Tibial nerve (tissue), 4 donors: Measurements from ENCODE around the gene ZFAND3. TPM values are rescaled to one million over a fixed set of nuclear protein-coding genes. Genes with fewer than 3 reads are reported as not detected.

Experiments used
- DNase-seq, 2 donors: peaks; one replicate each; pipeline ENCODE4 v3.0.0-alpha.2; 2019; ENCODE audit warnings: low spot score in 2 of 2
- H3K27ac ChIP-seq, 4 donors: fragments of 200-600 bp; sonication (generic) in 3 of 4; one replicate each; pipeline ENCODE4 v1.5.1; 2017 to 2019; ENCODE audit warnings: mild to moderate bottlenecking in 1 of 4
- H3K27me3 ChIP-seq, 2 donors: fragments of 200-600 bp; sonication (generic) in 1 of 2; one replicate each; pipeline versions ENCODE4 v1.5.1 to v1.6.0; 2017 to 2019
- H3K36me3 ChIP-seq, 3 donors: fragments of 200-600 bp; sonication (generic); one replicate each; pipeline ENCODE4 v1.5.1; 2018 to 2019
- H3K4me1 ChIP-seq, 4 donors: fragments of 200-600 bp; sonication (generic) in 3 of 4; one replicate each; pipeline ENCODE4 v1.5.1; 2017 to 2019
- H3K4me3 ChIP-seq, 4 donors: fragments of 200-600 bp; sonication (generic) in 3 of 4; one replicate each; pipeline ENCODE4 v1.5.1; 2017 to 2019; ENCODE audit warnings: mild to moderate bottlenecking in 1 of 4, moderate library complexity in 1 of 4
- H3K9me3 ChIP-seq, 4 donors: fragments of 200-600 bp; sonication (generic) in 3 of 4; one replicate each; pipeline ENCODE4 v1.5.1; 2017 to 2019
- EP300 ChIP-seq, 2 donors: sonication (generic); formaldehyde crosslinking; IDR thresholded peaks; one replicate each; pipeline ENCODE4 v1.6.1; 2017; ENCODE audit warnings: antibody characterized with exemption in 2 of 2, mild to moderate bottlenecking in 1 of 2
- POLR2A ChIP-seq, 2 donors: fragments of 450-650 bp; IDR thresholded peaks; one replicate each; pipeline ENCODE4 v1.6.1; 2017; ENCODE audit warnings: antibody characterized with exemption in 2 of 2, mild to moderate bottlenecking in 2 of 2, moderate library complexity in 2 of 2
- WGBS, 2 donors: methylation state at CpG; one replicate each; pipeline ENCODE4 v1.1.5; 2018; 5-methylcytosine and 5-hydroxymethylcytosine counted together
- total RNA-seq, 4 donors: library from RNA; depleted of rRNA; stranded (reverse); fragments of >200 nt; gene quantifications; one replicate each; pipeline ENCODE4 v1.1.0, GENCODE V29; 2016
- TF ChIP-seq, protein P1 (sequence below), 5 experiments: fragments of 200-600 bp in 3 of 5; fragments of 450-650 bp in 2 of 5; sonication (generic) in 3 of 5; IDR thresholded peaks; one replicate each; pipeline ENCODE4 v1.5.1; 2016 to 2019; ENCODE audit warnings: antibody characterized with exemption in 5 of 5, mild to moderate bottlenecking in 3 of 5, moderate library complexity in 2 of 5

ZFAND3 gene
- total RNA-seq, 4 donors from 2014 or later = 30.1 to 47.9 (median 39.1) TPM

DNA sequence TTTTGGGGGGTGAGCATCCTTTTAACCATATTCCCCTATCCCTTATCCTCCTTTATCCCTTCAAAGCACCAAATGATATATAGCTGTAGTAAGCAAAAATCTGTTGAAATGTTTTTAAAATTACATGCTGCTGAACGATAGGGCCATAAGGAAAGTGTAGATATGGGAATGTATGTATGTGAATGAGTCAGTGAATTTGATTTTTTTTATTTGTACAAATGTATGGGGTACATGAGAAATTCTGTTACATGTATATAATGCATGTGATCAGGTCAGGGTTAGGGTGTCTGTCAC lies 327.2 kb downstream of the ZFAND3 start:
- no peak overlapping the region for H3K4me3 ChIP-seq
- DNase-seq = no peak
- H3K9me3 ChIP-seq = no peaks in the 10 kb centered on the region
- TF ChIP-seq EP300 (IDR thresholded peaks at IDR 0.05) = no peak
- TF ChIP-seq, protein P1, sequence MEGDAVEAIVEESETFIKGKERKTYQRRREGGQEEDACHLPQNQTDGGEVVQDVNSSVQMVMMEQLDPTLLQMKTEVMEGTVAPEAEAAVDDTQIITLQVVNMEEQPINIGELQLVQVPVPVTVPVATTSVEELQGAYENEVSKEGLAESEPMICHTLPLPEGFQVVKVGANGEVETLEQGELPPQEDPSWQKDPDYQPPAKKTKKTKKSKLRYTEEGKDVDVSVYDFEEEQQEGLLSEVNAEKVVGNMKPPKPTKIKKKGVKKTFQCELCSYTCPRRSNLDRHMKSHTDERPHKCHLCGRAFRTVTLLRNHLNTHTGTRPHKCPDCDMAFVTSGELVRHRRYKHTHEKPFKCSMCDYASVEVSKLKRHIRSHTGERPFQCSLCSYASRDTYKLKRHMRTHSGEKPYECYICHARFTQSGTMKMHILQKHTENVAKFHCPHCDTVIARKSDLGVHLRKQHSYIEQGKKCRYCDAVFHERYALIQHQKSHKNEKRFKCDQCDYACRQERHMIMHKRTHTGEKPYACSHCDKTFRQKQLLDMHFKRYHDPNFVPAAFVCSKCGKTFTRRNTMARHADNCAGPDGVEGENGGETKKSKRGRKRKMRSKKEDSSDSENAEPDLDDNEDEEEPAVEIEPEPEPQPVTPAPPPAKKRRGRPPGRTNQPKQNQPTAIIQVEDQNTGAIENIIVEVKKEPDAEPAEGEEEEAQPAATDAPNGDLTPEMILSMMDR (IDR thresholded peaks at IDR 0.05) = no peak
- TF ChIP-seq POLR2A (IDR thresholded peaks at IDR 0.05) = no peak
- WGBS, 2 donors = 86 to 87% methylated on average over 1 of the region's 1 CpG
- H3K36me3 ChIP-seq = peaks cover 0 to 12% (median 0%) of the 10 kb centered on the region in 3 donors
- no peaks in the 10 kb centered on the region for H3K27me3 ChIP-seq
- H3K27ac ChIP-seq = no peak overlapping the region
- H3K4me1 ChIP-seq = peaks cover 0 to 26% (median 0%) of the 10 kb centered on the region in 4 donors

DNA sequence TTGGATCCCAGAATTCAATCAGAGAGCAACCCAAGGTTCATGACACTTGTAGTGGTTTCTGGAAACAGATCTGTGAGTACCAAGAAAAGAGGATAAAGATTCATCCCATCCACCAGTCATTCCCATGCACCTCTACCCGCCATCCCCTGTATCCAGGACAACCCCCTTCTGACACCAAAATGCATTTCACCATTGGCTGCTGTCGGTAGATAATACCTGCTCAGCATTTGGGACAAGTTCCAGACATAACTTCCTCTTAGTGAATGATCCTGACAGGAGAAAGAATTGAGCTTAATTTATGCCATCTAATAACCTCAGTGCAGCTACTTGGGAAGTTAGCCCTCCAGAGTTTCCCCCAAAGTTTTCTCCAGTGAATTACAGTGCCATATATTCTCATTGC lies 329.1 kb downstream of the ZFAND3 start:
- H3K9me3 ChIP-seq = no peaks in the 10 kb centered on the region
- WGBS, 2 donors = 89 to 91% methylated on average over 2 of the region's 2 CpGs
- no peak for DNase-seq

DNA sequence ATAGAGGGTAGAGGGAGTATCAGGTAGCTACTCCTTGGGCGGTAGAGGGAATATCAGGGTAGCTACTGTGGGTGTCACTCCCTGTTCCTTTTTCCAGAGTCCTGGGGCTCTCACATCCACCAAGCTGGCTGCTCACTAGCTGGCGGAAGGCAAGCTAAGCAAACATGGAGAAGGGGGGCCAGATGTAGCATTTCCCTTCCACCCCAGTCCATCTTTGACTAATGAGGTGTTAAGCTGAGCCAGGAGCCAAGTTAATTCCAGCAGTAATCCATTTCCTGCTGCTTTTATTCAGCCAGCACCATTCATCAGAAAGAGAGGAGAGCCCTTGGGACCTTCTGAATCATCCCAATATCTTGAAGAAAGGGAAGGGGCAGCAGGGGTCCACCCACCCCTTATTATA lies 330.0 kb downstream of the ZFAND3 start:
- no peak overlapping the region for H3K27ac ChIP-seq
- no peaks in the 10 kb centered on the region for H3K9me3 ChIP-seq
- no peaks in the 10 kb centered on the region for H3K27me3 ChIP-seq
- no peak overlapping the region for H3K4me3 ChIP-seq
- H3K36me3 ChIP-seq = peaks cover 0 to 37% (median 0%) of the 10 kb centered on the region in 3 donors
- 76 to 81% methylated on average over 2 of the region's 2 CpGs for WGBS, 2 donors
- TF ChIP-seq EP300 (IDR thresholded peaks at IDR 0.05) (no peak), POLR2A (IDR thresholded peaks at IDR 0.05) (no peak)
- TF ChIP-seq, protein P1 (IDR thresholded peaks at IDR 0.05) = no peak
- DNase-seq = no peak
- H3K4me1 ChIP-seq = peaks cover 0 to 20% (median 0%) of the 10 kb centered on the region in 4 donors

More for the DNA sequence above, 329.1 kb downstream of the ZFAND3 start:
- TF ChIP-seq POLR2A (IDR thresholded peaks at IDR 0.05) = no peak
- H3K36me3 ChIP-seq = peaks cover 0 to 31% (median 0%) of the 10 kb centered on the region in 3 donors
- H3K4me3 ChIP-seq = no peak overlapping the region
- no peak overlapping the region for H3K27ac ChIP-seq
- peaks cover 0 to 16% (median 0%) of the 10 kb centered on the region in 4 donors for H3K4me1 ChIP-seq
- no peaks in the 10 kb centered on the region for H3K27me3 ChIP-seq

DNA sequence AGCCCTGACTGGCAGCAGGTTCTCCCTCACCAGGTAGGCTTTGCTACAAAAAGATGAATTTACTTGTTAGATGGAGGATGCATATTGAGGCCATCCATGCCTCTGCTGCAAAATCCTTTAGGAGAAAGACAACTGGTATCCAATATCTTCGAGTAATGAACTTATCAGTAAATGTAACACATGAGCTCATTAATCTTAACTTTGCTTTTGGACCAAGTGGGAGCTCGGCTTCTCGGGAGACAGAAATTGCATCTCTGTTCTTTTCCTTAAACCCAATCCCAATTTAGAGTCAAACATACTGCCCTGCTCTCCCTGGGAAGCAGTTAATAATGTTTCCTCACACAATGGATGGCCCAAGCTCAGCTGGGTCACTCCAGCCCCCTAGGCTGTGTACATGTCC lies 330.5 kb downstream of the ZFAND3 start:
- H3K27me3 ChIP-seq = no peaks in the 10 kb centered on the region
- no peaks in the 10 kb centered on the region for H3K9me3 ChIP-seq
- DNase-seq = no peak
- H3K4me3 ChIP-seq = no peak overlapping the region
- H3K27ac ChIP-seq = no peak overlapping the region
- 87 to 88% methylated on average over 3 of the region's 3 CpGs for WGBS, 2 donors
- no peak for TF ChIP-seq EP300 (IDR thresholded peaks at IDR 0.05)
- TF ChIP-seq, protein P1 (IDR thresholded peaks at IDR 0.05) = no peak
- no peak for TF ChIP-seq POLR2A (IDR thresholded peaks at IDR 0.05)
- H3K4me1 ChIP-seq = peaks cover 0 to 20% (median 0%) of the 10 kb centered on the region in 4 donors
- peaks cover 0 to 41% (median 0%) of the 10 kb centered on the region in 3 donors for H3K36me3 ChIP-seq

DNA sequence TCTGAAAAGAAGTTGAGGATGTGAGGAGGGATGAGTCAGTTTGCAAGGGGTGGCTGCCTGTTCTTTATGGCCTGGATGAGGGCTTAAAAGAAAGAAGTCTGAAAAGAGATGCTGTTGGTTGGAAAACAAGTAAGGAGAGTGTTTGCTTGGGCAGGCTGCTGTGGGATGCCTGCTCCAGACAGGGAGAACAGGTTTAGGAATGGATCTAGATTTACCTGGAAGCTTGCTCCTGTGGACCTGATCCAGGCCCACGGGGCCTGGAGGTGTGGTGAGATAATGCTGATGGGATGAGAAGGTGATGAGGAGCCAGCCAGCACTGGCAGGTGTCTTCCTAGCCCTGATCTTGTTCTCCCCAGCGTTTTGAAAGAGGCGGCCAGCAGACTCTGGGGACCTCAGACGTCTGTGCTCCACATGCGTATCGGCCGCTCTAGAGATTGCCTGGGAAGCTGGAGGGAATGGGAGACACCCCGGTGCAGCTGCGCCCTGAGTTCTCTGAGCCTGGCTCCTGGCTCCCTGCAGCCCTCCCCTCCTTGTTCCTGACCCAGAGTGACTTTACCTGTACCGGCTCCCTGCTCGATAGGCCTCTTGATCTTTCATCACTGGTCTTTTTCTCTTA lies 331.3 kb downstream of the ZFAND3 start:
- H3K36me3 ChIP-seq = peaks cover 0 to 46% (median 0%) of the 10 kb centered on the region in 3 donors
- H3K27ac ChIP-seq = no peak overlapping the region
- peaks cover 0 to 17% (median 0%) of the 10 kb centered on the region in 4 donors for H3K4me1 ChIP-seq
- H3K9me3 ChIP-seq = no peaks in the 10 kb centered on the region
- no peak overlapping the region for H3K4me3 ChIP-seq
- H3K27me3 ChIP-seq = no peaks in the 10 kb centered on the region
- no peak for DNase-seq
- 90 to 91% methylated on average over 11 of the region's 11 CpGs for WGBS, 2 donors
- TF ChIP-seq POLR2A (IDR thresholded peaks at IDR 0.05) = no peak
- TF ChIP-seq, protein P1 (IDR thresholded peaks at IDR 0.05) = no peak
